ENCODE results near the gene ARHGEF28. TPM values are rescaled to one million over a fixed set of nuclear protein-coding genes. Genes with fewer than 3 reads are reported as not detected.

Gene ARHGEF28
- total RNA-seq, 1 experiment from 2014 or later = 0.57 TPM

DNA sequence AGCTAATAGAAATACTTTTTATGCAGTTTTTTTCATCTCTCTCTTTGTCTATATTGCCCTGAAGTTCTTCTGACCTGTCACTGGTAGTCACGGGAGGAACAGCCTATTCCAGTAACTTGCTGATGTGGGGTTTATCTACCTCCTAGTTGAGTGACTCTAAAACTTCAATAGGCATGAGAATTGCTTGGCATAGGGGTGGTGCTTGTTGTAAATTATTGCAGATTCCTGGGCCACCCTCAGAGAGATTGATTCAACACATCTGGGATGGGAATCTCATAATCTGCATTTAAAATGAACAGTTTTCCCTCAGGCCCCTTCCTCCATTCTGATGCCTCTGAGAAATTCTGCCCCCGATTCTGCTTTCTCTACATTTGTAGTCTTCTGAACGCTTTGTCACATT lies 184.4 kb downstream of the ARHGEF28 start:
- no peak overlapping the region for H4K91ac ChIP-seq (ENCODE audit: insufficient read length, low read depth, low read length)
- H2BK120ac ChIP-seq (ENCODE audit: low read depth, low read length, poor library complexity, severe bottlenecking) = no peak overlapping the region
- no peaks in the 10 kb centered on the region for H3K79me2 ChIP-seq (ENCODE audit: insufficient read depth, low read length)
- no peak overlapping the region for H3T11ph ChIP-seq (ENCODE audit: low read length)
- H3K23me2 ChIP-seq (ENCODE audit: insufficient read length, low read depth, low read length, poor library complexity, severe bottlenecking) = no peaks in the 10 kb centered on the region
- TF ChIP-seq, protein P1, sequence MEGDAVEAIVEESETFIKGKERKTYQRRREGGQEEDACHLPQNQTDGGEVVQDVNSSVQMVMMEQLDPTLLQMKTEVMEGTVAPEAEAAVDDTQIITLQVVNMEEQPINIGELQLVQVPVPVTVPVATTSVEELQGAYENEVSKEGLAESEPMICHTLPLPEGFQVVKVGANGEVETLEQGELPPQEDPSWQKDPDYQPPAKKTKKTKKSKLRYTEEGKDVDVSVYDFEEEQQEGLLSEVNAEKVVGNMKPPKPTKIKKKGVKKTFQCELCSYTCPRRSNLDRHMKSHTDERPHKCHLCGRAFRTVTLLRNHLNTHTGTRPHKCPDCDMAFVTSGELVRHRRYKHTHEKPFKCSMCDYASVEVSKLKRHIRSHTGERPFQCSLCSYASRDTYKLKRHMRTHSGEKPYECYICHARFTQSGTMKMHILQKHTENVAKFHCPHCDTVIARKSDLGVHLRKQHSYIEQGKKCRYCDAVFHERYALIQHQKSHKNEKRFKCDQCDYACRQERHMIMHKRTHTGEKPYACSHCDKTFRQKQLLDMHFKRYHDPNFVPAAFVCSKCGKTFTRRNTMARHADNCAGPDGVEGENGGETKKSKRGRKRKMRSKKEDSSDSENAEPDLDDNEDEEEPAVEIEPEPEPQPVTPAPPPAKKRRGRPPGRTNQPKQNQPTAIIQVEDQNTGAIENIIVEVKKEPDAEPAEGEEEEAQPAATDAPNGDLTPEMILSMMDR (conservative IDR thresholded peaks at IDR 0.05) = no peak
- H3K4ac ChIP-seq (ENCODE audit: low read depth, low read length) = no peak overlapping the region
- peaks cover 2% of the 10 kb centered on the region for H4K20me1 ChIP-seq (ENCODE audit: control insufficient read depth, insufficient read depth, insufficient read length)
- H3K56ac ChIP-seq (ENCODE audit: insufficient read length, low read depth, low read length) = no peak overlapping the region
- H2AK5ac ChIP-seq (ENCODE audit: insufficient read length, low read length) = no peak overlapping the region
- H3K23ac ChIP-seq (ENCODE audit: insufficient read length, low read depth, low read length) = no peak overlapping the region
- H3K27me3 Mint-ChIP-seq (ENCODE audit: low read depth) = no peaks in the 10 kb centered on the region
- no peak overlapping the region for H3K4me2 ChIP-seq (ENCODE audit: insufficient read depth, insufficient read length, low read length)
- H2BK15ac ChIP-seq (ENCODE audit: low read depth, low read length) = no peak overlapping the region
- H2BK5ac ChIP-seq (ENCODE audit: insufficient read length, low read length) = no peak overlapping the region
- WGBS (ENCODE audit: extremely low coverage, insufficient read length, low lambda C conversion rate) = no CpG with 5 or more reads among the region's 3 CpGs
- H3K9me3 Mint-ChIP-seq = no peaks in the 10 kb centered on the region
- no peaks in the 10 kb centered on the region for H3K36me3 Mint-ChIP-seq (ENCODE audit: insufficient read depth in 1 of 3, low read depth in 3 of 3)
- no peaks in the 10 kb centered on the region for H3K27me3 ChIP-seq (ENCODE audit: insufficient read depth, low read length)
- no peak overlapping the region for H3K27ac Mint-ChIP-seq
- DNase-seq = no peak
- no peak overlapping the region for H2BK20ac ChIP-seq (ENCODE audit: low read depth, low read length, poor library complexity, severe bottlenecking)
- H3K18ac ChIP-seq (ENCODE audit: insufficient read length, low read depth, low read length) = no peak overlapping the region
- H3K79me1 ChIP-seq (ENCODE audit: insufficient read depth, low read depth, low read length, poor library complexity, severe bottlenecking) = no peaks in the 10 kb centered on the region
- no peak overlapping the region for H2BK12ac ChIP-seq (ENCODE audit: insufficient read length, low read depth, low read length)
- no peaks in the 10 kb centered on the region for H3K9me3 ChIP-seq (ENCODE audit: control insufficient read depth, low read depth, low read length)
- no peak overlapping the region for H3K9ac ChIP-seq (ENCODE audit: extremely low read depth, insufficient read length, low read length)
- H3K4me1 ChIP-seq (ENCODE audit: insufficient read depth, low read length) = peaks cover 3% of the 10 kb centered on the region; the same call in 1 of the 2 replicates
- H3K4me1 Mint-ChIP-seq = peaks cover 17 to 19% of the 10 kb centered on the region in 2 experiments
- no peak overlapping the region for H3K4me3 Mint-ChIP-seq
- no peak overlapping the region for H3K14ac ChIP-seq (ENCODE audit: insufficient read depth, low read length)
- H3K27ac ChIP-seq (ENCODE audit: insufficient read length, low read depth, low read length) = no peak overlapping the region
- H4K5ac ChIP-seq (ENCODE audit: insufficient read length, low read depth, low read length) = no peak overlapping the region
- H2AFZ ChIP-seq (ENCODE audit: low read length) = no peak overlapping the region
- H4K8ac ChIP-seq (replicated peaks; ENCODE audit: insufficient read length, low read depth, low read length) = no peak overlapping the region
